Bone marrow (tissue), 2 donors: ENCODE data around the gene BICDL2.

Experiments used
- DNase-seq, 2 donors: peaks; one replicate each; lab custom pipeline; 2025; lab: John Stamatoyannopoulos, UW

Gene BICDL2

GRCh38 chr16:3009568-3010390, 27.0 kb downstream of the BICDL2 start:
- no peak for DNase-seq

GRCh38 chr16:3008690-3009037, 28.1 kb downstream of the BICDL2 start:
- DNase-seq, result no peak

GRCh38 chr16:3007957-3008689, 28.6 kb downstream of the BICDL2 start:
- peak in 1 of 2 donors; percentile 24 for DNase-seq

- DNase-seq, result no peak
Observed at GRCh38 chr16:3007059-3007956, 29.4 kb downstream of the BICDL2 start.

- DNase-seq, result no peak
Observed at GRCh38 chr16:3004781-3005284, 31.9 kb downstream of the BICDL2 start.

- DNase-seq, result no peak
Observed at GRCh38 chr16:3004319-3004718, 32.4 kb downstream of the BICDL2 start.

GRCh38 chr16:3003582-3004270, 33.0 kb downstream of the BICDL2 start:
- DNase-seq, result peak; percentile 75 to 97

GRCh38 chr16:3001316-3001715, 35.4 kb downstream of the BICDL2 start:
- no peak for DNase-seq

GRCh38 chr16:3000540-3000939, 36.2 kb downstream of the BICDL2 start:
- DNase-seq, result no peak

- DNase-seq, result no peak
Observed at GRCh38 chr16:2999929-3000328, 36.8 kb downstream of the BICDL2 start.

GRCh38 chr16:2996298-2996697, 40.4 kb downstream of the BICDL2 start:
- no peak for DNase-seq

- DNase-seq, result no peak
Observed at GRCh38 chr16:2992383-2993081, 44.2 kb downstream of the BICDL2 start.

GRCh38 chr16:2991566-2992261, 45.0 kb downstream of the BICDL2 start:
- DNase-seq, result no peak

GRCh38 chr16:2990891-2991290, 45.9 kb downstream of the BICDL2 start:
- DNase-seq, result no peak

GRCh38 chr16:2988590-2989099, 48.1 kb downstream of the BICDL2 start:
- no peak for DNase-seq

- DNase-seq, result no peak
Observed at GRCh38 chr16:2987833-2988232, 48.9 kb downstream of the BICDL2 start.

GRCh38 chr16:2987286-2987685, 49.5 kb downstream of the BICDL2 start:
- DNase-seq, result no peak

- no peak for DNase-seq
Observed at GRCh38 chr16:2986623-2987188, 50.0 kb downstream of the BICDL2 start.

GRCh38 chr16:2985893-2986355, 50.8 kb downstream of the BICDL2 start:
- no peak for DNase-seq

- DNase-seq, result no peak
Observed at GRCh38 chr16:2985462-2985861, 51.3 kb downstream of the BICDL2 start.
